GM21576 (cell line): ENCODE measurements around the gene OR8H2.
"Not testable (repeated sequence)": the region's sequence is repeated elsewhere in the genome, so short reads cannot be mapped to it uniquely, and the experiment has no call there.

Source experiments
- ATAC-seq: cut with Tn5 transposase; IDR thresholded peaks from one replicate; pipeline ENCODE4 v1.9.1; 2021; ENCODE audit warnings: mild to moderate bottlenecking, moderate library complexity; ENCODE audit not compliant: unreplicated experiment

OR8H2 gene, protein sequence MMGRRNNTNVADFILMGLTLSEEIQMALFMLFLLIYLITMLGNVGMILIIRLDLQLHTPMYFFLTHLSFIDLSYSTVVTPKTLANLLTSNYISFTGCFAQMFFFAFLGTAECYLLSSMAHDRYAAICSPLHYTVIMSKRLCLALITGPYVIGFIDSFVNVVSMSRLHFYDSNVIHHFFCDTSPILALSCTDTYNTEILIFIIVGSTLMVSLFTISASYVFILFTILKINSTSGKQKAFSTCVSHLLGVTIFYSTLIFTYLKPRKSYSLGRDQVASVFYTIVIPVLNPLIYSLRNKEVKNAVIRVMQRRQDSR

DNA sequence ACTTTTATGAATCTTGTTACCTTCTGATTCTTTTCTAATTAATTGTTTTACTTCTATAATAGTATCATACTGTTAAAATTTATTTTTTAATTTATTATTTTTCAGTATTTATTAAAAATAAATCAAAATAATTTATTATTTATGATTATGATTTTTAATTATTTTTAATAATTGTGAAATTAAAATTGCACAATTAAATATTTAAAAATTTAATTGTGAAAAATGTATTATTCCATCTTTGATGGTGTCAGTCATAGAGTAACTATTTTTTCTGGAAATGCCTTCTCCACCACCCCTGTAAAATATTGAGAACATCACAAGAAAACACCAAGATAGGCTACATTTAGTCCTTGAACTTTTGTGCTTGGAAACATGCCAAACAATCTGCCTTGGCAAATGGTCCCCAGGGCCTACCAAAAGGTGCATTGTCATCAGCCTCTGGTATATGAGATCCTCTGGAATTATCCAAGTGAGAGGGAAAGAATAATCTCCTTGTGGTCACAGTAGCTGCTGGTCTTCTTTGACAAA is at the start of gene OR8H2:
Gene OR8H2, plus strand, starts transcription at position 478 of the 528 bp plus-strand sequence. CDS start 1,356 bp downstream, outside the sequence.
- no peak for ATAC-seq

DNA sequence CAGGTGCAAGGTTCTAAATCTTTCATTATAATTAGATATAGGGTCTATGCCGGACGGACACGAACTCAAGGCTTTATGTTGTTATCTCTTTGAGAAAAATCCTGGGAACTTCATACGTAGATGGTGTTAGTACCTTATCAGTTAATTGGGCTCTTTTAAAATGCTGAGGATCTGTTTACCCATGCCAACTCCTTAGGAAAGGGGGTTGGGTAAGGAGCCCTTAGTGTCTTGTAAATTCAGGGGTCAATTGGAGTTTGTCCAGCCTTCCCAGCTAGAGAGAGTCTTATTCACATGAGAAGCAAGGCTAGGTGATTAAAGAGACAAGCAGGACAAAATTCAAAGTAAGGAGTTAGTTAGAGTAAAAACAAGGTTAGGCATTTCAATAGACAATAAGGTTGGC is 47.1 kb upstream of the OR8H2 start:
- ATAC-seq, result not testable (repeated sequence)

DNA sequence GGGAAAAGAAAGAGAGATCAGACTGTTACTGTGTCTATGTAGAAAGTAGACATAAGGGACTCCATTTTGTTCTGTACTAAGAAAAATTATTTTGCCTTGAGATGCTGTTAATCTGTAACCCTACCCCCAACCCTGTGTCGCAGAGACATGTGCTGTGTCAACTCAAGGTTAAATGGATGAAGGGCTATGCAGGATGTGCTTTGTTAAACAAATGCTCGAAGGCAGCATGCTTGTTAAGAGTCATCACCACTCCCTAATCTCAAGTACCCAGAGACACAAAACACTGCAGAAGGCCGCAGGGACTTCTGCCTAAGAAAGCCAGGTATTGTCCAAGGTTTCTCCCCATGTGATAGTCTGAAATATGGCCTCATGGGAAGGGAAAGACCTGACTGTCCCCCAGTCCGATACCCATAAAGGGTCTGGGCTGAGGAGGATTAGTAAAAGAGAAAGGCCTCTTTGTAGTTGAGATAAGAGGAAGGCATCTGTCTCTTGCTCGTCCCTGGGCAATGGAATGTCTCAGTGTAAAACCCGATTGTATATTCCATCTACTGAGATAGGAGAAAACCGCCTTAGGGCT is 45.7 kb upstream of the OR8H2 start:
- ATAC-seq, result not testable (repeated sequence)

DNA sequence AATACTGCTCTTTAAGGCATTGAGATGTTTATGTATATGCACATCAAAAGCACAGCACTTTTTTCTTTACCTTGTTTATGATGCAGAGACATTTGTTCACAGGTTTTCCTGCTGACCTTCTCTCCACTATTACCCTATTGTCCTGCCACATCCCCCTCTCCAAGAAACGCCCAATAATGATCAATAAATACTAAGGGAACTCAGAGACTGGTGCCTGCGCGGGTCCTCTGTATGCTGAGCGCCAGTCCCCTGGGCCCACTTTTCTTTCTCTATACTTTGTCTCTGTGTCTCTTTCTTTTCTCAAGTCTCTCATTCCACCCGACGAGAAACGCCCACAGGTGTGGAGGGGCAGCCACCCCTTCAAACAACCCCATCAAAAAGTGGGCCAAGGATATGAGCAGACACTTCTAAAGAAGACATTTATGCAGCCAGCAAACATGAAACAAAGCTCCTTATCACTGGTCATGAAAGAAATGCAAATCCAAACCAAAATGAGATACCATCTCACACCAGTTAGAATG is 45.2 kb upstream of the OR8H2 start:
- not testable (repeated sequence) for ATAC-seq

DNA sequence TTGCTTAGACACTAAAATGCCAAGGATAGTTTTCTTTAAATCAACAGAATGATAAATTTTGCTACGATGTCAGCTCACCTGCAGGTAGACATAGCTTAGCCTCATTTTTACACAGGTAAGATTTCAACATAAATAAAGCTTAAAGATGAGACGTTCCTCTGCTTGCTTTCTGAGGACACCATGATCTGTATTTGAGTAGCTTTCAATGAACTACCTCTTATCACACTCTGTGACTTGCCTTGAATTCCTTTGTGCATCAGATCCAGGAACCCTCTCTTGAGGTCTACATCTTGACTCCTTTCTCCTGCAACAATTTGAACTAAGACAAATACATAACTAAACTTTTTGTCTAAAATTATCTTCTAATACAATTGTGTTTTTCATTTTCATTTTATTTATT is 36.5 kb upstream of the OR8H2 start:
- no peak for ATAC-seq

DNA sequence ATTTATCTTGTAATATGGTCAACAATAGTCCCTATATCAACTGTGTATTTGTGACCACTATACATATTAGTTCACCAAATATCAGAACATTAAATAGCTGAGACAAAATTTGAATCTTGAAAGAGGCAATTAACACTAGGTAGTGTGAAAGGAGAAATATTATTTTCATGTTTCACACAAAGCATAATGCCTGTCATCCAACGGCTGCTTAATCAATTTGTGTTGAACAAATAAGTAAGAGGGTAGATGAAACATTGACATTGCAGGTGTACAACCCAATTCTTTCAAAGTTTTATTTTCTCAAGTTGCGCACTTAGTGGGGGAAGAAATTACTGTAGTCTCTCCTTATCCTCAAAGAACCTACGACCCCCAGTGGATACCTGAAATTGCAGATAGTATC is 13.8 kb upstream of the OR8H2 start:
- no peak for ATAC-seq

DNA sequence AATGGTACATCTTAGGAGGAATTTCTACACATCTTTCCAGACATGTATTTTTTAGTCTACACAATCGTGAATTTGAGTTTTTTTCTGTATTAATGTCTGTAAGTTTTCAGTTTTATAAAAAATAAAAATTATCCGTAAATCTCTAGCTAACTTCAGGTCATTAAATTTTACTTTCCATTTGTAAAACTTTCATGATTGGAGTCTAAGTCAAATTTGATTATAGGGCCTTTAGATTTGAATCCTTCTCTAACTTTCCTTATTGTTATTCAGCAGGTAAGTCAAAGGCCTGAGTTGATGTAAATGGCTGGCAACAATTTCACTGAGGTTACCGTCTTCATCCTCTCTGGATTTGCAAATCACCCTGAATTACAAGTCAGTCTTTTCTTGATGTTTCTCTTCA is 10.5 kb upstream of the OR8H2 start, which contains the start of gene OR8I2:
Gene OR8I2, plus strand, starts transcription at position 301 of the 400 bp plus-strand sequence. Its CDS starts 0 bp downstream, at position 301.
- no peak for ATAC-seq

DNA sequence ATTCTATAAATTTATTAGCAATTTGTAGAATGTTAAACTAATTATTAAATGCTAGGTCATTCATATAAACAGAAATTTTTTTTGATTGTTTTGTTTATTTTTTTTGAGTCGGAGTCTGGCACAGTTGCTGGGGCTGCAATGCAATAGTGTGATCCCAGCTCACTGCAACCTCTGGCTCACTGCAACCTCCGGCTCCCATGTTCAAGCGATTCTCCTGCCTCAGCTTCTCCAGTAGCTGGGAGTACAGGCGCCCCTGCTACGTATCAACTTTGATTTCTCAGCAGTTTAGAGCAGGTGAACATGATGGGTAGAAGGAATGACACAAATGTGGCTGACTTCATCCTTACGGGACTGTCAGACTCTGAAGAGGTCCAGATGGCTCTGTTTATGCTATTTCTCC is 18.6 kb downstream of the OR8H2 start, which contains the start of gene OR8H3:
Gene OR8H3, plus strand, starts transcription at position 301 of the 400 bp plus-strand sequence. Its CDS starts 0 bp downstream, at position 301.
- no peak for ATAC-seq

DNA sequence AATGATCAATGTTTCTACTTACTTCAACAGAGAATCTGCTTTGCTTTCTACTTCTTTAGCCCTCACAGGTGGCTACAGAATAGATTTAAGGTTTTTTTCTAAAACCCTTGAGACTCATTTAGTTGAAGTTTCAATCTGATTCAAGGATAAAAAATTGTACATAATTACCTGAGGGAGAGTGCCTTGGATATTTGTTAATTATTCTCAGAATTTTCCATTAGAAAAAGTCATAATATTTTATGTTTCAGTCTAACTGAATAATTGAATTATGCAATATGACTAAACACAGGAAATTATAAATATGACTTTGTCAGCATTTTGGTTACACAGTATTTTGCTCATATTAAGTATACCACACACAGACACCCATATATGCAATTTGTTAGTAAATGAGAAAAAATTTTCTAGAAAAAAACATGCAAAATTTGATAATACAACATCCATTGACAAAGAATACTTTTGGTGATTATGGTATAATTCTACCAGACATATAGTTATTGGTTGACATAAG is 36.7 kb downstream of the OR8H2 start, which contains the start of gene OR8J3:
Gene OR8J3, minus strand, starts transcription at position 51 of the 511 bp plus-strand sequence. CDS start 2,483 bp downstream, outside the sequence.
- ATAC-seq, result no peak

DNA sequence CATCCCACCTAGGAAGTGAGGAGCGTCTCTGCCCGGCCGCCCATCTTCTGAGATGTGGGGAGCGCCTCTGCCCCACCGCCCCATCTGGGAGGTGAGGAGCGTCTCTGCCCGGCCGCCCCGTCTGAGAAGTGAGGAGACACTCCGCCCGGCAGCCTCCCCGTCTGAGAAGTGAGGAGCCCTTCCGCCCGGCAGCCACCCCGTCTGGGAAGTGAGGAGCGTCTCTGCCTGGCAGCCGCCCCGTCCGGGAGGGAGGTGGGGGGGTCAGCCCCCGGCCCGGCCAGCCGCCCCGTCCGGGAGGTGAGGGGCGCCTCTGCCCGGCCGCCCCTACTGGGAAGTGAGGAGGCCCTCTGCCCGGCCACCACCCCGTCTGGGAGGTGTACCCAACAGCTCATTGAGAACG is 40.2 kb downstream of the OR8H2 start:
- not testable (repeated sequence) for ATAC-seq

DNA sequence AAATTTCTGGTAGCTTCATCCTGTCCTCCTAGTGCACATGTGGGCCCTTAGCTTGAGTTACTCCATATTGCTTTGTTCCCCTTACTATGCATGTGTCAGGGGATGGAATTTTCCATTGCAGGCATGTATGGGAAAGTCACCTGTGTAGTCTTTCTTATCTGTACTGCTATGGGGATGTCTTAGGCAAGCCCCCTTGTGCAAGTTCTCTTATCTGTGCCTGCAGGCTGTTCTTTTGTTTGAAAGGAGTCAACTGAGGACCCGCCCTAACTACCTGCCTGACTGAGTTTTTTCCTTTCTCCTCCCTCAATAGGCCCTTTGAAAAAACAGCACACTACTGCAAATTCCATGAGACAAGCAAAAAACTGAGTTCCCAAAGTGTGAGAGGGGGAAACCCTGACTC is 47.9 kb downstream of the OR8H2 start:
- ATAC-seq, result no peak

DNA sequence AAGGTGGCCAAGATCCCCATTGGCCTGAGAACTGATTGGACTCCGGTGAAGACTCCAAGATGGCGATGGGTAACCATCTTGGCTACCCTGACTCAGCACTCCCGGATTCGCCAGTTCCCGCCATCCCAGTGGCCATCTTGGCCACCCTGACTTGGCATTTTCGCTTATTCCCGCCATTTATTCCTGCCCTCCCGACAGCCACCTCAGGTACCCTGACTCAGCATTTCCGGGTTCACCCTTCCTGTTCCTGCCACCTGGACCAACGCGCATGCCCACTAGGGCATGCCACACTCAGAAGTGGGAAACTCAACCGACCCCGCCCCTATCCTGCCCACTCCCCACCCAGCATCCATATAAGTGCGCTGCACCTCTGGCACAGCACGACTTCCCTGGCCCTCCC is 48.8 kb downstream of the OR8H2 start:
- no peak for ATAC-seq
